DND-41 (cell line): ENCODE data around the gene SP8.

Experiments
- ATAC-seq: fragments of 200-7000 bp; cut with Tn5 transposase; 3 replicates; pipeline ENCODE4 v1.9.1; 2021; ENCODE audit warnings: low read depth; ENCODE audit not compliant: insufficient read depth
- DNase-seq: peaks from one replicate; pipeline ENCODE4 v3.0.0-alpha.2; 2020
- H2AFZ ChIP-seq: 2 replicates; pipeline ENCODE4 v1.6.0; 2012; ENCODE audit warnings: low read depth, low read length
- H3K27ac ChIP-seq: 2 replicates; pipeline ENCODE4 v1.5.1; 2012; ENCODE audit warnings: low read length, inconsistent platforms
- H3K27me3 ChIP-seq: fragments of 200-600 bp; sonication (generic); 2 replicates; pipeline ENCODE4 v1.6.0; 2012; ENCODE audit warnings: low read length, mild to moderate bottlenecking, inconsistent platforms; ENCODE audit not compliant: insufficient read depth, poor library complexity
- H3K36me3 ChIP-seq: 2 replicates; pipeline ENCODE4 v1.5.1; 2012; ENCODE audit warnings: low read length, inconsistent platforms; ENCODE audit not compliant: insufficient read depth
- H3K4me1 ChIP-seq: 2 replicates; pipeline ENCODE4 v1.5.1; 2012; ENCODE audit warnings: mild to moderate bottlenecking, low read length; ENCODE audit not compliant: insufficient read depth
- H3K4me2 ChIP-seq: 2 replicates; pipeline ENCODE4 v1.6.0; 2012; ENCODE audit warnings: mild to moderate bottlenecking, moderate library complexity, low read length, inconsistent platforms; ENCODE audit not compliant: insufficient read depth
- H3K4me3 ChIP-seq, 2 experiments: fragments of 200-600 bp in 1 of 2; shearing (Covaris generic) in 1 of 2; 2 replicates each; pipeline ENCODE4 v1.5.1; 2012 to 2016; ENCODE audit warnings: inconsistent platforms in 2 of 2, low read length in 2 of 2, mild to moderate bottlenecking in 2 of 2, low read depth in 1 of 2, moderate library complexity in 1 of 2
- H3K79me2 ChIP-seq: 2 replicates; pipeline ENCODE4 v1.6.0; 2012; ENCODE audit warnings: low read length, inconsistent platforms; ENCODE audit not compliant: insufficient read depth
- H3K9ac ChIP-seq: 2 replicates; pipeline ENCODE4 v1.6.0; 2012; ENCODE audit warnings: low read depth, mild to moderate bottlenecking, inconsistent platforms, low read length, moderate library complexity
- H3K9me3 ChIP-seq: 2 replicates; pipeline ENCODE4 v1.5.1; 2012; ENCODE audit warnings: low read length, moderate library complexity, mild to moderate bottlenecking, inconsistent platforms; ENCODE audit not compliant: insufficient read depth, severe bottlenecking
- H4K20me1 ChIP-seq: 2 replicates; pipeline ENCODE4 v1.6.0; 2012; ENCODE audit warnings: low read length; ENCODE audit not compliant: insufficient read depth
- EZH2 ChIP-seq: IDR thresholded peaks from 3 replicates; pipeline ENCODE4 v1.6.1; 2012; ENCODE audit warnings: borderline replicate concordance, low read depth, mild to moderate bottlenecking, moderate library complexity, low read length, inconsistent platforms; ENCODE audit not compliant: severe bottlenecking
- TF ChIP-seq, protein P1 (sequence below): IDR thresholded peaks from 2 replicates; pipeline ENCODE4 v1.5.1; 2012; ENCODE audit warnings: borderline replicate concordance, low read length, moderate library complexity, mild to moderate bottlenecking; ENCODE audit not compliant: poor library complexity, severe bottlenecking; ENCODE audit errors: extremely low read depth

Gene SP8

DNA sequence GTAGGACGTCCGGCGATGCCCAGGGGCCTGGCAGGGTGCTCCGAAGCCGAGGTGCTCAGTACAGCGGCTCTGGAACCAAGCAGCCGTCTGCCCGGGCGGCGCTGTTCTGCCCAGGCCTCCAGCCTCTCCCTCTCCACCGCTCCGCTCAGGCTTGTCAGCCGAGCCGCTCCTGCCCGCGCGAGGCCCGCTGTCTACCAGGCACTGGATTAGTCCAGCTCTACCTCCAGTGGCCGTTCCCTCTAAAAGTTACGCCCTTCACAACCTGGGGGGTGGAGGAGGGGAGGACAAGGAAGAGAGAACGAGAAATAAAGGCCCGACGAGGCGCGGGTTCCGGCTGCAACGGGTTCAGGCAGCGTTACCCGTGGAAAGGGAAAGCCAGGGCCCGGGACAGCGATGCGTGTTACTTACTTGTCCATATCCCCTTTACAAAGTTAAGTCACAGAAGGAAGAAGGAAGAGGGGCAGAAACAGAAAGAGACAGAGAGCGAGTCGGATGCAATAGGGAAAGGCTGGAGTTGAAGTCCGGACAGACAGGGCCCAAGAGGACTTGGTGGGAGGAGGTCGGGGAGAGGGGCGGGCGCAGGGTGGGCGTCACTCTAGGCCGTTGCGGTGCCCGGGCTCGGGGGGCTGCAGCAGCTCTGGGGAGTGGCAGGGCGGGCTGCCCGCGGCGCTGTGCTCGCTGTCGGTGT, 2.8 kb downstream of the SP8 start:
- TF ChIP-seq, protein P1, sequence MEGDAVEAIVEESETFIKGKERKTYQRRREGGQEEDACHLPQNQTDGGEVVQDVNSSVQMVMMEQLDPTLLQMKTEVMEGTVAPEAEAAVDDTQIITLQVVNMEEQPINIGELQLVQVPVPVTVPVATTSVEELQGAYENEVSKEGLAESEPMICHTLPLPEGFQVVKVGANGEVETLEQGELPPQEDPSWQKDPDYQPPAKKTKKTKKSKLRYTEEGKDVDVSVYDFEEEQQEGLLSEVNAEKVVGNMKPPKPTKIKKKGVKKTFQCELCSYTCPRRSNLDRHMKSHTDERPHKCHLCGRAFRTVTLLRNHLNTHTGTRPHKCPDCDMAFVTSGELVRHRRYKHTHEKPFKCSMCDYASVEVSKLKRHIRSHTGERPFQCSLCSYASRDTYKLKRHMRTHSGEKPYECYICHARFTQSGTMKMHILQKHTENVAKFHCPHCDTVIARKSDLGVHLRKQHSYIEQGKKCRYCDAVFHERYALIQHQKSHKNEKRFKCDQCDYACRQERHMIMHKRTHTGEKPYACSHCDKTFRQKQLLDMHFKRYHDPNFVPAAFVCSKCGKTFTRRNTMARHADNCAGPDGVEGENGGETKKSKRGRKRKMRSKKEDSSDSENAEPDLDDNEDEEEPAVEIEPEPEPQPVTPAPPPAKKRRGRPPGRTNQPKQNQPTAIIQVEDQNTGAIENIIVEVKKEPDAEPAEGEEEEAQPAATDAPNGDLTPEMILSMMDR, result no peak
- no peak for TF ChIP-seq EZH2
- no peak for ATAC-seq
- no peak overlapping the region for H3K4me2 ChIP-seq
- H3K27ac ChIP-seq, result no peak overlapping the region
- no peaks in the 10 kb centered on the region for H3K4me1 ChIP-seq
- DNase-seq, result no peak
- no peaks in the 10 kb centered on the region for H3K9me3 ChIP-seq
- no peak overlapping the region for H3K9ac ChIP-seq
- no peaks in the 10 kb centered on the region for H3K36me3 ChIP-seq
- no peaks in the 10 kb centered on the region for H3K27me3 ChIP-seq
- H4K20me1 ChIP-seq, result no peaks in the 10 kb centered on the region
- no peak overlapping the region for H2AFZ ChIP-seq
- no peak overlapping the region for H3K4me3 ChIP-seq
- H3K79me2 ChIP-seq, result no peaks in the 10 kb centered on the region

DNA sequence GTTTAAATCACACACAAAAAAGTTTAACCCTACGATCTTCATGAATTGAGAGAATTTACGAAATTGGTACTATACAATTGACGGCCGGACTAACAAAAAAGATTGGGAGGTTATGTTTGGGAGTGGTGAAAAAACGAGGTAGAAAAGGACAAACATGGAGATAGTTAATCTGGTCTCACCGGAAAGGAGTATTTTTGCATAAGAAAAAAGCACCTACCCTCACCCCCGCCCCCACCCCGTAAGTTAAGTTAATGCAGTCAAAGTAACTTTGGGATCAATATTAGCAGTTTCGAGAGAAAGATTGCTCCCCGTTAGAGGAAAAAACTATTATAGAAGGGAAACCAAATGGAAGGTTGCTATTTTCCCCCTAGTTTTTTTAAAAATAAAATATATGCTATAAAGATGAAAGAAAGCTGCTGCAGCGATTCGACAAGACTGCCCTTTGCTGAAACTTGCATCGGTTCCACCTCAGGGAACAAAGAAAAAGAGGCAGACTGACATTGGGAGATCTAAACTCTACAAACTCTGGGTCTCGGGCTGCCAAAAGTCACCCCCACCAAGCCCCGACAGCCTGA, 3.5 kb downstream of the SP8 start:
- no peaks in the 10 kb centered on the region for H3K27me3 ChIP-seq
- H3K4me3 ChIP-seq, result no peak overlapping the region
- H3K79me2 ChIP-seq, result no peaks in the 10 kb centered on the region
- no peak overlapping the region for H3K9ac ChIP-seq
- no peak overlapping the region for H3K4me2 ChIP-seq
- DNase-seq, result no peak
- no peak overlapping the region for H3K27ac ChIP-seq
- no peaks in the 10 kb centered on the region for H3K36me3 ChIP-seq
- no peaks in the 10 kb centered on the region for H3K9me3 ChIP-seq
- no peak for TF ChIP-seq EZH2
- TF ChIP-seq, protein P1, result no peak
- H4K20me1 ChIP-seq, result no peaks in the 10 kb centered on the region
- H2AFZ ChIP-seq, result no peak overlapping the region
- no peaks in the 10 kb centered on the region for H3K4me1 ChIP-seq
- no peak for ATAC-seq

DNA sequence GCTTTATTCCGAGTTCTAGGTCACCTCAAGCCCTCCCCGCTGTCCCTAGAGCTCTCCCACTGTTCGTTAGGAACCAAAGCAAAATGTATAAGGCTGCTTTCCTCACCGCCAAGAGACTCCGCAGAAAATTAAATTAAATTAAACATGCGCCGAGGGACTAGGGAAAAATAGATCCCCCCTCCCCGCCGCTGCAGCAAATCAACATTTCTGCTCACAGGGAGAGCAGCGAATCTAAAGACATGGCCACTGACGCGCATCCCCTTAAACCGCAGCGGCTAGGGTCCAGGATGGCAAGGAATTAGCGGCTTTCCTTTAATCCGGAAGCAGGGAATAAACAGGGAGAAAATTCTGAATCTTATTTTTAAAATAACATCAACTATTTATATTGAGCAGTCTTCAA, 7.6 kb downstream of the SP8 start:
- no peak overlapping the region for H3K27ac ChIP-seq
- no peaks in the 10 kb centered on the region for H3K27me3 ChIP-seq
- H3K4me3 ChIP-seq, result no peak overlapping the region
- no peaks in the 10 kb centered on the region for H3K4me1 ChIP-seq
- ATAC-seq (no peak), DNase-seq (no peak)
- H2AFZ ChIP-seq, result no peak overlapping the region
- no peak for TF ChIP-seq EZH2
- TF ChIP-seq, protein P1, result no peak
- no peak overlapping the region for H3K4me2 ChIP-seq
- H3K79me2 ChIP-seq, result no peaks in the 10 kb centered on the region
- no peaks in the 10 kb centered on the region for H3K36me3 ChIP-seq
- no peaks in the 10 kb centered on the region for H4K20me1 ChIP-seq
- H3K9me3 ChIP-seq, result no peaks in the 10 kb centered on the region
- H3K9ac ChIP-seq, result no peak overlapping the region
